ENCODE results near the gene SORCS2.

The SORCS2 gene

GRCh38 chr4:7687006-7687405 is 494.7 kb downstream of the SORCS2 start:
- no peak for DNase-seq

- DNase-seq: no peak
These were observed 495.5 kb downstream of the SORCS2 start for GRCh38 chr4:7687796-7688195.

- no peak for DNase-seq
These were observed 497.7 kb downstream of the SORCS2 start for GRCh38 chr4:7689773-7690693.

GRCh38 chr4:7691061-7691460 is 498.7 kb downstream of the SORCS2 start:
- no peak for DNase-seq

- peak; percentile 52 for DNase-seq
These were observed 499.6 kb downstream of the SORCS2 start for GRCh38 chr4:7691982-7692381.

GRCh38 chr4:7692451-7693236 is 500.3 kb downstream of the SORCS2 start:
- no peak for DNase-seq

GRCh38 chr4:7693237-7693608 is 500.9 kb downstream of the SORCS2 start:
- no peak for DNase-seq

- no peak for DNase-seq
These were observed 501.4 kb downstream of the SORCS2 start for GRCh38 chr4:7693711-7694110.

- no peak for DNase-seq
These were observed 502.0 kb downstream of the SORCS2 start for GRCh38 chr4:7694324-7694723.

GRCh38 chr4:7697343-7697742 is 505.0 kb downstream of the SORCS2 start:
- DNase-seq: no peak

- DNase-seq: no peak
These were observed 505.5 kb downstream of the SORCS2 start for GRCh38 chr4:7697821-7698220.

- DNase-seq: no peak
These were observed 506.2 kb downstream of the SORCS2 start for GRCh38 chr4:7698584-7698983.

- DNase-seq: no peak
These were observed 506.7 kb downstream of the SORCS2 start for GRCh38 chr4:7699031-7699430.

GRCh38 chr4:7699825-7700224 is 507.5 kb downstream of the SORCS2 start:
- DNase-seq: no peak

GRCh38 chr4:7700665-7701064 is 508.3 kb downstream of the SORCS2 start:
- no peak for DNase-seq

GRCh38 chr4:7701866-7702649 is 509.7 kb downstream of the SORCS2 start:
- no peak for DNase-seq

- DNase-seq: no peak
These were observed 511.4 kb downstream of the SORCS2 start for GRCh38 chr4:7703688-7704087.

- DNase-seq: no peak
These were observed 511.8 kb downstream of the SORCS2 start for GRCh38 chr4:7704091-7704490.

- DNase-seq: no peak
These were observed 512.3 kb downstream of the SORCS2 start for GRCh38 chr4:7704625-7705024.

- no peak for DNase-seq
These were observed 512.7 kb downstream of the SORCS2 start for GRCh38 chr4:7705062-7705461.

- DNase-seq: no peak
These were observed 513.3 kb downstream of the SORCS2 start for GRCh38 chr4:7705593-7705992.

GRCh38 chr4:7708238-7708637 is 515.9 kb downstream of the SORCS2 start:
- no peak for DNase-seq

- no peak for DNase-seq
These were observed 516.6 kb downstream of the SORCS2 start for GRCh38 chr4:7708981-7709380.
